GM12892 (cell line): ENCODE results near the gene TMEM138.

Experiments
- POLR2A ChIP-seq: IDR thresholded peaks from 2 replicates; pipeline ENCODE4 v1.6.1; 2011; ENCODE audit warnings: low read depth, low read length, control low read depth
- POLR2AphosphoS5 ChIP-seq: IDR thresholded peaks from 2 replicates; pipeline ENCODE4 v1.6.1; 2011; ENCODE audit warnings: low read depth, low read length, control low read depth

GRCh38 chr11:61329871-61330270 lies 32.3 kb upstream of the TMEM138 start:
- TF ChIP-seq POLR2A, result no peak
- no peak for TF ChIP-seq POLR2AphosphoS5
